ENCODE data around the gene CPNE1.
A peak's percentile ranks its signal among the peaks of the same experiment; 100 is the strongest.
"Not testable (repeated sequence)": the region's sequence is repeated elsewhere in the genome, so short reads cannot be mapped to it uniquely, and the experiment has no call there.

Gene CPNE1

GRCh38 chr20:35664466-35665206 is at the start of gene CPNE1, which contains the start of gene RBM12:
CPNE1 (minus strand) TSS chr20:35664900; CDS start chr20:35632923, 31,977 bp downstream.
RBM12 (minus strand) TSS chr20:35664900; CDS start chr20:35655322, 9,578 bp downstream.
- peak; percentile 71 for DNase-seq

GRCh38 chr20:35714127-35714526 is 49.4 kb upstream of the CPNE1 start:
- no peak for DNase-seq

- DNase-seq = not testable (repeated sequence)
These were observed 48.4 kb upstream of the CPNE1 start for GRCh38 chr20:35713120-35713519.

- no peak for DNase-seq
These were observed 47.0 kb upstream of the CPNE1 start for GRCh38 chr20:35711588-35712209.

- no peak for DNase-seq
These were observed 46.3 kb upstream of the CPNE1 start for GRCh38 chr20:35710884-35711587.

- DNase-seq = no peak
These were observed 45.3 kb upstream of the CPNE1 start for GRCh38 chr20:35710039-35710438.

- no peak for DNase-seq
These were observed 44.6 kb upstream of the CPNE1 start for GRCh38 chr20:35709259-35709658.

- no peak for DNase-seq
These were observed 43.8 kb upstream of the CPNE1 start for GRCh38 chr20:35708502-35708901.

GRCh38 chr20:35706591-35707529 is 42.2 kb upstream of the CPNE1 start:
- not testable (repeated sequence) for DNase-seq

- DNase-seq = not testable (repeated sequence)
These were observed 41.2 kb upstream of the CPNE1 start for GRCh38 chr20:35705894-35706293.

GRCh38 chr20:35704514-35705261 is 40.0 kb upstream of the CPNE1 start:
- no peak for DNase-seq

GRCh38 chr20:35702824-35703695 is 38.4 kb upstream of the CPNE1 start:
- DNase-seq = no peak

GRCh38 chr20:35702051-35702823 is 37.5 kb upstream of the CPNE1 start:
- no peak for DNase-seq

GRCh38 chr20:35700625-35701148 is 36.0 kb upstream of the CPNE1 start:
- DNase-seq = no peak

GRCh38 chr20:35699957-35700624 is 35.4 kb upstream of the CPNE1 start:
- no peak for DNase-seq

- peak; percentile 25 for DNase-seq
These were observed 34.6 kb upstream of the CPNE1 start, which contains the start of the genes NFS1 and ROMO1 for GRCh38 chr20:35699127-35699956. NFS1 (minus strand) TSS chr20:35699352; CDS start chr20:35699288, 64 bp downstream. ROMO1 (plus strand) TSS chr20:35699405; CDS start chr20:35699633, 228 bp downstream.

- DNase-seq = no peak
These were observed 33.8 kb upstream of the CPNE1 start for GRCh38 chr20:35698298-35699126.
